IPS-NIHi7 (cell line): ENCODE data around the gene APLN.

ENCODE experiments used
- DNase-seq: peaks from one replicate; pipeline ENCODE4 v3.0.0; 2012; ENCODE audit warnings: mixed read lengths; ENCODE audit errors: extremely low spot score

APLN gene

DNA sequence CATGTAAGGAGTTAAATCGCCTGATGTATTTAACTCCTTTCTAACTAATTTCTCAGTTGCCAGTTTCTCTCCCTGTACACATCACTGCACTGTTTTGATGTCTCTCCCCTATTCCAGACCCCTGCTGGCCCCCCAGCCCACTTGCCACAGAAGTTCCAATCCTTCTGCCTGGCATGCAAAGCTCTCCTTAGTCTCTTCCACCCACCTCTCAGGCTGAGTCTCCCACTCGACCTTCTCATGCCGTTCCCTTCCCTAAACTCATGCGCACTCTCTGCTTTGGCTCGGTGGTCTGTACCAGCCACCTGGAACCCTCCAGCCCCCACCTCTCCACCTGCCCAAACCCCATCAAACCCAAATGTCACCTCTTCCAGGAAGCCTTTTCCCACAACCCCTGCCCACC lies 56.9 kb downstream of the APLN start:
- no peak for DNase-seq

DNA sequence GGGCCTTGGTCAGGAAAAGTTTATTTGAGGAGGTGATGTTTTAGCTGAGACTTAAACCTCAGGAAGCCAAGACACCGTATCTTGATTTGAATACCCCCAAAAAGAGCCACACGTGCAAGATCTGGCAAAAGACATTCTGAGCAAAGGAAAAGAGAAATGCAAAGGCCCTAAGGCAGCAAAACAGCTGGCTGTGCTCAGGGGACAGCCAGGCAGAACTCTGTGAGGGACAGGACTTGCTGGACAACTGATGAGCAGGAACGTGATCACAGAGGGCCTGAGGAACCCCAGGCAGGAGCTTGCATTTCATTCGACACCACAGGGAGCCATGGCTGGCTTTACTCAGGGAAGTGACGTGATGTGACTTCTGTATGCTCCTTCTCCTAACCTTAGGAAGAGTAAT lies 58.7 kb downstream of the APLN start:
- no peak for DNase-seq
